ENCODE results near the gene SLC18A3.

- TF ChIP-seq CTCF (conservative IDR thresholded peaks at IDR 0.05 in 1 of 2, IDR thresholded peaks at IDR 0.05 in 1 of 2; ENCODE audit: extremely low read depth in 1 of 2, insufficient read depth in 1 of 2, low read depth in 1 of 2, low read length in 2 of 2) (no peak), EZH2 (IDR thresholded peaks at IDR 0.05; ENCODE audit: borderline replicate concordance, low read length) (no peak)
These were observed 31.7 kb upstream of the SLC18A3 start for GRCh38 chr10:49578392-49578791.

Data from mammary epithelial cell (primary cell).